HG02798 (cell line): ENCODE data around the gene ACSL6.

Experiments
- ATAC-seq: cut with Tn5 transposase; IDR thresholded peaks from one replicate; pipeline ENCODE4 v1.9.1; 2021; ENCODE audit warnings: mild to moderate bottlenecking; ENCODE audit not compliant: unreplicated experiment, poor library complexity

Gene ACSL6

GRCh38 chr5:132011622-132012343 lies at the start of gene ACSL6:
TSS of gene ACSL6 (minus strand) at chr5:132011658. CDS start at chr5:132011553, 105 bp downstream.
- ATAC-seq = no peak

- ATAC-seq = no peak
Measured at GRCh38 chr5:132060501-132061161, 49.2 kb upstream of the ACSL6 start, which contains the start of gene IL3. TSS of gene IL3 (plus strand) at chr5:132060655. CDS start at chr5:132060707, 52 bp downstream.

GRCh38 chr5:132059696-132060500 lies 48.4 kb upstream of the ACSL6 start:
- no peak for ATAC-seq

GRCh38 chr5:132059043-132059695 lies 47.7 kb upstream of the ACSL6 start:
- no peak for ATAC-seq

- no peak for ATAC-seq
Measured at GRCh38 chr5:132058646-132059042, 47.2 kb upstream of the ACSL6 start.

- no peak for ATAC-seq
Measured at GRCh38 chr5:132057498-132058255, 46.2 kb upstream of the ACSL6 start.

- ATAC-seq = no peak
Measured at GRCh38 chr5:132056610-132057497, 45.4 kb upstream of the ACSL6 start.

GRCh38 chr5:132055808-132056609 lies 44.6 kb upstream of the ACSL6 start:
- no peak for ATAC-seq

GRCh38 chr5:132055441-132055807 lies 44.0 kb upstream of the ACSL6 start:
- ATAC-seq = no peak

GRCh38 chr5:132054697-132055440 lies 43.4 kb upstream of the ACSL6 start:
- ATAC-seq = no peak

GRCh38 chr5:132054031-132054696 lies 42.7 kb upstream of the ACSL6 start:
- ATAC-seq = no peak

- ATAC-seq = no peak
Measured at GRCh38 chr5:132053483-132053882, 42.0 kb upstream of the ACSL6 start.

GRCh38 chr5:132052520-132052919 lies 41.1 kb upstream of the ACSL6 start:
- no peak for ATAC-seq

- ATAC-seq = no peak
Measured at GRCh38 chr5:132050661-132051552, 39.4 kb upstream of the ACSL6 start.

- ATAC-seq = no peak
Measured at GRCh38 chr5:132050136-132050535, 38.7 kb upstream of the ACSL6 start.

- ATAC-seq = no peak
Measured at GRCh38 chr5:132049559-132049958, 38.1 kb upstream of the ACSL6 start.
